NT2/D1 (cell line): Measurements from ENCODE around the gene KIAA0319L.

Experiments
- YY1 ChIP-seq: IDR thresholded peaks from 2 replicates; pipeline ENCODE4 v1.6.1; 2011; ENCODE audit not compliant: insufficient read length, insufficient read depth
- ZNF274 ChIP-seq: IDR thresholded peaks from 2 replicates; pipeline ENCODE4 v1.6.1; 2011; ENCODE audit warnings: mild to moderate bottlenecking, low read depth, low read length

- TF ChIP-seq ZNF274, result no peak
- TF ChIP-seq YY1, result no peak
Measured at GRCh38 chr1:35447278-35447677, 109.9 kb downstream of the KIAA0319L start.
